NOMO-1 treated with DMSO at 0.1 percent for 48 hours (cell line): ENCODE measurements around the gene GARIN3.
"Not testable (repeated sequence)": the region's sequence is repeated elsewhere in the genome, so short reads cannot be mapped to it uniquely, and the experiment has no call there.

Source experiments
- DNase-seq: peaks from one replicate; lab custom pipeline; 2025; ENCODE audit not compliant: unreplicated experiment; lab: John Stamatoyannopoulos, UW

GARIN3 gene

GRCh38 chr5:157185122-157185521, 19.1 kb upstream of the GARIN3 start:
- DNase-seq, result not testable (repeated sequence)

- no peak for DNase-seq
Measured at GRCh38 chr5:157184117-157184670, 18.1 kb upstream of the GARIN3 start.

GRCh38 chr5:157182143-157182757, 16.2 kb upstream of the GARIN3 start:
- DNase-seq, result no peak

GRCh38 chr5:157180374-157181264, 14.6 kb upstream of the GARIN3 start, which contains the start of gene ITK:
TSS of gene ITK (plus strand) at chr5:157180840. CDS start at chr5:157180978, 138 bp downstream.
- DNase-seq, result no peak

GRCh38 chr5:157178966-157179365, 12.9 kb upstream of the GARIN3 start:
- no peak for DNase-seq

GRCh38 chr5:157177953-157178352, 11.9 kb upstream of the GARIN3 start:
- DNase-seq, result no peak

GRCh38 chr5:157175071-157175612, 9.1 kb upstream of the GARIN3 start:
- no peak for DNase-seq

GRCh38 chr5:157172403-157172802, 6.3 kb upstream of the GARIN3 start:
- no peak for DNase-seq

- DNase-seq, result no peak
Measured at GRCh38 chr5:157168286-157168685, 2.2 kb upstream of the GARIN3 start.

- DNase-seq, result no peak
Measured at GRCh38 chr5:157167214-157167621, 1.2 kb upstream of the GARIN3 start.

GRCh38 chr5:157165668-157166067, 396 bp downstream of the GARIN3 start:
- DNase-seq, result no peak

- DNase-seq, result no peak
Measured at GRCh38 chr5:157165261-157165660, 803 bp downstream of the GARIN3 start.

- DNase-seq, result no peak
Measured at GRCh38 chr5:157164521-157164920, 1.5 kb downstream of the GARIN3 start.

GRCh38 chr5:157162919-157163510, 3.0 kb downstream of the GARIN3 start:
- DNase-seq, result no peak

- DNase-seq, result no peak
Measured at GRCh38 chr5:157161996-157162395, 4.1 kb downstream of the GARIN3 start.

- no peak for DNase-seq
Measured at GRCh38 chr5:157160001-157160400, 6.1 kb downstream of the GARIN3 start.

GRCh38 chr5:157159209-157159751, 6.8 kb downstream of the GARIN3 start:
- no peak for DNase-seq

GRCh38 chr5:157157293-157157891, 8.7 kb downstream of the GARIN3 start:
- no peak for DNase-seq

GRCh38 chr5:157155297-157155696, 10.8 kb downstream of the GARIN3 start:
- DNase-seq, result no peak

- no peak for DNase-seq
Measured at GRCh38 chr5:157150995-157151394, 15.1 kb downstream of the GARIN3 start.
